GM12872 (cell line): ENCODE results near the gene CEP89.

Source experiments
- CTCF ChIP-seq: IDR thresholded peaks from 3 replicates; pipeline ENCODE4 v1.5.1; 2011; ENCODE audit warnings: low read depth, mild to moderate bottlenecking, low read length, moderate library complexity; ENCODE audit not compliant: insufficient read depth

Gene CEP89

GRCh38 chr19:32842061-32842460 is 129.7 kb downstream of the CEP89 start:
- no peak for TF ChIP-seq CTCF

- no peak for TF ChIP-seq CTCF
Observed at GRCh38 chr19:32837531-32837930, 134.2 kb downstream of the CEP89 start.

- TF ChIP-seq CTCF, result no peak
Observed at GRCh38 chr19:32831611-32832010, 140.1 kb downstream of the CEP89 start.

- TF ChIP-seq CTCF, result no peak
Observed at GRCh38 chr19:32830231-32831014, 141.3 kb downstream of the CEP89 start.

GRCh38 chr19:32829345-32829896 is 142.3 kb downstream of the CEP89 start:
- no peak for TF ChIP-seq CTCF

GRCh38 chr19:32828643-32829344 is 143.0 kb downstream of the CEP89 start:
- no peak for TF ChIP-seq CTCF

GRCh38 chr19:32828139-32828538 is 143.6 kb downstream of the CEP89 start:
- TF ChIP-seq CTCF, result no peak
